WTC11 (cell line): Measurements from ENCODE around the gene PELI3. TPM values are rescaled to one million over a fixed set of nuclear protein-coding genes. Genes with fewer than 3 reads are reported as not detected.

Source experiments
- AFF4 ChIP-seq: sonication (generic); formaldehyde crosslinking; IDR thresholded peaks from 2 replicates; pipeline ENCODE4 v1.8.1; 2023; ENCODE audit warnings: mild to moderate bottlenecking, missing genetic modification reagents, borderline replicate concordance
- ATF2 ChIP-seq: sonication (generic); formaldehyde crosslinking; IDR thresholded peaks from 2 replicates; pipeline ENCODE4 v1.8.1; 2022; ENCODE audit warnings: low read depth, missing genetic modification reagents, borderline replicate concordance
- CDX4 ChIP-seq: fragments of 250-450 bp; sonication (Bioruptor Pico); IDR thresholded peaks from 2 replicates; pipeline ENCODE4 v1.9.0; 2021; ENCODE audit warnings: moderate library complexity, mild to moderate bottlenecking, inconsistent platforms, borderline replicate concordance
- CREM ChIP-seq: sonication (generic); formaldehyde crosslinking; IDR thresholded peaks from 2 replicates; pipeline ENCODE4 v1.8.1; 2022; ENCODE audit warnings: mild to moderate bottlenecking, missing genetic modification reagents, moderate library complexity
- E2F4 ChIP-seq: sonication (generic); formaldehyde crosslinking; IDR thresholded peaks from 2 replicates; pipeline ENCODE4 v1.8.1; 2022; ENCODE audit warnings: low read depth, mild to moderate bottlenecking, moderate library complexity, missing genetic modification reagents, borderline replicate concordance
- E2F5 ChIP-seq: sonication (generic); formaldehyde crosslinking; IDR thresholded peaks from 2 replicates; pipeline ENCODE4 v1.8.1; 2022; ENCODE audit warnings: mild to moderate bottlenecking, moderate library complexity, missing genetic modification reagents
- ERG ChIP-seq: fragments of 250-450 bp; sonication (Bioruptor Pico); IDR thresholded peaks from 2 replicates; pipeline ENCODE4 v1.8.0; 2021; ENCODE audit warnings: mild to moderate bottlenecking
- ETV6 ChIP-seq: sonication (generic); formaldehyde crosslinking; IDR thresholded peaks from 2 replicates; pipeline ENCODE4 v1.8.1; 2022; ENCODE audit warnings: mild to moderate bottlenecking, missing genetic modification reagents
- FOXJ3 ChIP-seq: sonication (generic); formaldehyde crosslinking; IDR thresholded peaks from 2 replicates; pipeline ENCODE4 v1.9.0; 2021; ENCODE audit warnings: missing genetic modification reagents, mild to moderate bottlenecking, borderline replicate concordance
- FOXP4 ChIP-seq: sonication (generic); formaldehyde crosslinking; IDR thresholded peaks from 2 replicates; pipeline ENCODE4 v1.8.0; 2022; ENCODE audit warnings: mild to moderate bottlenecking, missing genetic modification reagents
- GABPB1 ChIP-seq: sonication (generic); formaldehyde crosslinking; IDR thresholded peaks from 2 replicates; pipeline ENCODE4 v1.8.1; 2023; ENCODE audit warnings: mild to moderate bottlenecking, missing genetic modification reagents
- IRF1 ChIP-seq: sonication (generic); formaldehyde crosslinking; IDR thresholded peaks from 2 replicates; pipeline ENCODE4 v1.8.0; 2023; ENCODE audit warnings: missing genetic modification reagents
- JAZF1 ChIP-seq: fragments of 250-450 bp; sonication (Bioruptor Pico); IDR thresholded peaks from 2 replicates; pipeline ENCODE4 v1.9.0; 2021; ENCODE audit warnings: moderate library complexity, mild to moderate bottlenecking, inconsistent platforms
- JUN ChIP-seq: sonication (generic); formaldehyde crosslinking; IDR thresholded peaks from 2 replicates; pipeline ENCODE4 v1.8.0; 2023; ENCODE audit warnings: mild to moderate bottlenecking, missing genetic modification reagents
- NFE2L1 ChIP-seq: sonication (generic); formaldehyde crosslinking; IDR thresholded peaks from 2 replicates; pipeline ENCODE4 v1.8.1; 2023; ENCODE audit warnings: missing genetic modification reagents
- OVOL2 ChIP-seq: fragments of 250-450 bp; sonication (Bioruptor Pico); IDR thresholded peaks from 2 replicates; pipeline ENCODE4 v1.9.0; 2021; ENCODE audit warnings: mild to moderate bottlenecking, borderline replicate concordance
- PREB ChIP-seq: sonication (generic); formaldehyde crosslinking; IDR thresholded peaks from 2 replicates; pipeline ENCODE4 v1.8.1; 2022; ENCODE audit warnings: mild to moderate bottlenecking, missing genetic modification reagents, moderate library complexity, borderline replicate concordance
- USF1 ChIP-seq: sonication (generic); formaldehyde crosslinking; IDR thresholded peaks from 2 replicates; pipeline ENCODE4 v1.8.0; 2022; ENCODE audit warnings: mild to moderate bottlenecking, missing genetic modification reagents
- ZBTB43 ChIP-seq: sonication (generic); formaldehyde crosslinking; IDR thresholded peaks from 2 replicates; pipeline ENCODE4 v1.8.1; 2023; ENCODE audit warnings: mild to moderate bottlenecking, missing genetic modification reagents
- ZNF121 ChIP-seq: sonication (generic); formaldehyde crosslinking; IDR thresholded peaks from 2 replicates; pipeline ENCODE4 v1.8.0; 2023; ENCODE audit warnings: missing genetic modification reagents
- ZNF138 ChIP-seq: sonication (generic); formaldehyde crosslinking; conservative IDR thresholded peaks from 2 replicates; pipeline ENCODE4 v1.8.1; 2022; ENCODE audit warnings: mild to moderate bottlenecking, moderate library complexity, missing genetic modification reagents
- ZNF423 ChIP-seq: fragments of 250-450 bp; sonication (Bioruptor Pico); IDR thresholded peaks from 2 replicates; pipeline ENCODE4 v2.1.2; 2022; ENCODE audit warnings: mild to moderate bottlenecking, moderate library complexity
- total RNA-seq: library from RNA; stranded (reverse); gene quantifications from 3 replicates; pipeline ENCODE4 v1.2.3, GENCODE V29; 2021

PELI3 gene
- total RNA-seq, 1 experiment from 2014 or later: 7.8 TPM

- TF ChIP-seq CREM (peak; percentile 100), FOXJ3 (peak; percentile 100), OVOL2 (peak; percentile 87; the same call in 1 of the 2 replicates), ZBTB43 (CRISPR knock-in tag) (peak; percentile 100), CDX4 (CRISPR knock-in tag) (peak; percentile 82; the same call in 1 of the 2 replicates), NFE2L1 (peak; percentile 100), JUN (CRISPR knock-in tag) (peak; percentile 100), E2F5 (CRISPR knock-in tag) (peak; percentile 100), ATF2 (CRISPR knock-in tag) (peak; percentile 100), JAZF1 (no peak), FOXP4 (peak; percentile 100), ZNF423 (peak; percentile 99), ZNF138 (peak; percentile 100), ZNF121 (CRISPR knock-in tag) (peak; percentile 100), E2F4 (CRISPR knock-in tag) (peak; percentile 100), ERG (CRISPR knock-in tag) (peak; percentile 100), GABPB1 (peak; percentile 99), USF1 (peak; percentile 99), AFF4 (CRISPR knock-in tag) (peak; percentile 100), PREB (peak; percentile 100), ETV6 (peak; percentile 100), IRF1 (CRISPR knock-in tag) (peak; percentile 100)
Observed at GRCh38 chr11:66421492-66422205, 45.1 kb upstream of the PELI3 start (continued).
